GM21381 (cell line): Measurements from ENCODE around the gene LASP1NB.

Experiments used
- ATAC-seq: cut with Tn5 transposase; IDR thresholded peaks from one replicate; pipeline ENCODE4 v1.9.1; 2021; ENCODE audit warnings: mild to moderate bottlenecking, moderate library complexity; ENCODE audit not compliant: unreplicated experiment

LASP1NB gene

DNA sequence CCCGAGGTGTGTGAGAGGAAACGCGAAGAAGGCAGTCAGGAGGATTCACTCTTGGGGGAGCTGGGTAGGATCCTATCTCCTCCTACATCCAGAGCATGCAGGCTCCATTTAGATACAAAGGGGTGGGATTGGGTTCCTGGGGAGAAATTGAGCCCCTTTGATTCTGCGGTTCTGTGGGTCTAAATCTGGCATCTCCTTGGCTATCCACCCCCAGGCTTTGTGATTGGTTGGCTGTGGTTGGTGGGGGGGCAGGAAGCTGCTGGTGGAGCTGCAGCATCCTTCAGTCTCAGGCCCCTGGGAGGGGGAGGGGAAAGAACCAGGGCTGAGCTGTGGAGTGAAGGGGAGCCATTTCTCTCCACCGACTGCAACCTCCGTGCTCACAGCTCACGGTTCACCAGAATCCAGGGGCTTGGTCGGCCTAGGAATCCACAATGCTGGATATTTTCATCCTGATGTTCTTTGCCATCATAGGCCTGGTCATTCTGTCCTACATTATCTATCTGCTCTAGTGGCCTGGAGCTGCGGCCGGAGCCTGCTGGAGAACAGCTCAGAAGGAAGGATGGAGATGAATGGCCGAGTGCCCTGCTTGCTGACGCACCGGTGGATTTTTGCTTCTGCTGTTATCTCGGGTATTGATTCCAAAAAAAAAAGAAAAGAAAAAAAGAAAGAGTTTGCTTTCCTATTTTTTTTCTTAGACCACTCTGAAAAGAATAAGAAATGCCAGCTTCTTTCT is at the start of gene LASP1NB:
Gene LASP1NB, plus strand, starts transcription at position 352 of the 733 bp plus-strand sequence.
- no peak for ATAC-seq

DNA sequence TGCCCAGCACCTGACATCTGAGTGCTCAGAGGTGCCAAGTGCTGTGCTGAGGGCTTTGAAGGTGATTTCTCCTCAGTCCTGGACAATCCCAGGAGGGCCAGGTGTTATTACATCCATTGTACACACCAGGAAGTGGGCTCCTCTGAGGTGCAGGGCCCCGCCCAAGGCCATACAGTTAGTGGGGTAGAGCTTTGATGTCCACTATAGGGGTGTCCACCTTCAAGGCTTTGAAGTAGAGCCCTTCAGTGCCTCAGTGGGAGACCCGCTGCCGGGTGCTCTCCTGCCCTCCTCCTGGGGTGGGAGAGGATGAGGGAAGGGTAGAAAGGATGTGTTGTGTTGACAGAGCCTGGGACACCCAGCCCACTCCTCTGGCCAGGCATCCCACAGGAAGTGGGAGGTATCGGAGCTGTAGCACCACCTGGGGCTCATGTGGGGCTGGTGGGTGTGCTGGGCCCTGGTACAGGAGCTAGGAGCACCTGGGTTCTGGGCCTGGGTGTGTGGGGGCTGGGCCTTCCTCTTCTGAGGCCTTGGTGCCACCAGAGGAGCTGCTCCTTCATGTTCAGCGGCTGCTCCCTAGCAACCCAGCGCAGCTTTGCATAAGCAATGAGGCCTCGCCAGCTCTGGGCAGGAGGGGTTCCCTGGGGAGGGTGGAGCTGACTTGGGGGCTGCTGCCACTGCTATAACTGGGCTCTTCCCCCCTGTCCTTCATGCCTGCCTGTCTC is 48.1 kb upstream of the LASP1NB start:
- no peak for ATAC-seq

DNA sequence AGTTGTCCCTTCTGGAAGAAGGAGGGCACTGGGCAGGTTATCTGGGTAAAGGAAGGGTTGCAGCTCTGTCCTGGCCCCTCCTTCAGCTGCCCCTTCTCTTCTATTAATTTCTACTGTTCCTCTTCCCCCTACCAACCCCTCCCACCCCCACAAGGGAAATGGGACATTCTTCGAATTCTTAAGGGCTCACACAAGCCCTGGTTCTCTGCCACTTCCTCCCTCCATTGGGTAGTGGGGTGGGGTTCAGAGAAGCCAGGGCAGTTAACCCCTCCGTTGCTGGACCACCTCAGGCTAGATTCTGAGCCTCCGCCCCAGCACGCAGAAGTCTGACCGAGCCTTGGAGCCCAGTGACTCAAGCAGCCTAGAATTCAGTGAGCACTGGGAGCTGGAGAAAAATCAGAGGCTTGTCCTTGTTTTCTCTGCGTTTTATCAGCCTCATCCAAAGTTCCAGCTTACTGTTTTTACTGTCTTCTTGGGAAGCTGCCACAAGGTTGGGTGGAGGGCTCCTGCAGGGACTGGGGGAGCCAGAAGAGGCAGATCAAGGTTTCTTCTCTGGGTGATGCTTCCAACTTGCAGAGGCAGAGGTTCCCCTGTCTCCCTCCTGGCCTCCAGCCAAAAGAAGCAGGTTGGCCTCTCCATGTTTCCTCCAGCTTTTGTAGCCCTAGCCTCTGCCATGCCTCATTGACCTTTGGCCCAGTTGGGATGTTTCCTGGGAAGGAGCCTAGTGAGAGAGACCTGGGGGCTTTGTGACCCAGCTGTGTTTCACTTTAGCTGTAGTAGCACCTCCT is 45.3 kb upstream of the LASP1NB start:
- no peak for ATAC-seq

DNA sequence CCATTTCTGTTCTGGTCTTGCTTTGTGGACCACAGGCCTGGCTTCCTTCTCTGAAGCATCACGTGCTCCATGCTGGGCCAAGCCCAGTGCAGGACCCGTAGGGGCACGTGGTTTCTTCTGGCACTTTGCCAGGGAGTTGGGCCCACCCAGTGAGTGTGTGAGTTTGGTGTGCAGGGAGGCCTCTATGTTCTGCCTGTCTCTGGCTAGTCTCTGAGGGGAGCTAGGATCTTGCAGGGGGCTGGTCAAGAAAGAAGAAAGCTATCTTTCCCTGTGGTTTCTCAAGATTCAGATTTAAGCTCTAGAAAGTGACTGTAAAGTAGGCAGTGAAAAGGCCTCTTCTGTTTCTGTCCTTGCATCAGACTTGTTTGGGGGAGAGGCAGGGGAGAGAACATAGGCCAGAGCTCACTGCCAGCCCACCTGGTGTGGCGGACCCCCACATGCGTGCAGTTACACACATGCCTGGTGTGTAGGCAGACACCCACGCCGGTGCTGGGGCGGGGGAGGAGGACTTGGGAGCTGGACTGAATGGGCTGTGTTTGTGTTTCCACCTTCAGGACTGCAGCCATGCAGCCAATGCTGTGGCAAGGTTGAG is 43.7 kb upstream of the LASP1NB start:
- ATAC-seq = no peak

DNA sequence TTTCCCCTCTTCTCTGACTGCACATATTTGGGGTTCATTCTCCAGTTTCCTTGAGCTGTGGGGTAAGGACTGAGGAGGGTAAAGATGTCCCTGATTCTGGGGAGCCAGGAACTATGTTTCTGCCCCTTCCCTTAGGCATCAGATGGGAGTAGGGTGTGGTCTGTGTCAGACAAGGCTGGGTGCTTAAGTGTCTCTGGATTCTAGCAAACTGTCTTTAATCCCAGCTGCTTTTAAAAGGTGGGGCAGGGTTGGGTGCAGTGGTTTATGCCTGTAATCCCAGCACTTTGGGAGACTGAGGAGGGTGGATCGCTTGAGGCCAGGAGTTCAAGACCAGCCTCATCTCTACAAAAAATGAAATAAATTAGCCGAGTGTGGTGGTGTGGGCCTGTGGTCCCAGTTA is 42.5 kb upstream of the LASP1NB start:
- ATAC-seq = no peak

DNA sequence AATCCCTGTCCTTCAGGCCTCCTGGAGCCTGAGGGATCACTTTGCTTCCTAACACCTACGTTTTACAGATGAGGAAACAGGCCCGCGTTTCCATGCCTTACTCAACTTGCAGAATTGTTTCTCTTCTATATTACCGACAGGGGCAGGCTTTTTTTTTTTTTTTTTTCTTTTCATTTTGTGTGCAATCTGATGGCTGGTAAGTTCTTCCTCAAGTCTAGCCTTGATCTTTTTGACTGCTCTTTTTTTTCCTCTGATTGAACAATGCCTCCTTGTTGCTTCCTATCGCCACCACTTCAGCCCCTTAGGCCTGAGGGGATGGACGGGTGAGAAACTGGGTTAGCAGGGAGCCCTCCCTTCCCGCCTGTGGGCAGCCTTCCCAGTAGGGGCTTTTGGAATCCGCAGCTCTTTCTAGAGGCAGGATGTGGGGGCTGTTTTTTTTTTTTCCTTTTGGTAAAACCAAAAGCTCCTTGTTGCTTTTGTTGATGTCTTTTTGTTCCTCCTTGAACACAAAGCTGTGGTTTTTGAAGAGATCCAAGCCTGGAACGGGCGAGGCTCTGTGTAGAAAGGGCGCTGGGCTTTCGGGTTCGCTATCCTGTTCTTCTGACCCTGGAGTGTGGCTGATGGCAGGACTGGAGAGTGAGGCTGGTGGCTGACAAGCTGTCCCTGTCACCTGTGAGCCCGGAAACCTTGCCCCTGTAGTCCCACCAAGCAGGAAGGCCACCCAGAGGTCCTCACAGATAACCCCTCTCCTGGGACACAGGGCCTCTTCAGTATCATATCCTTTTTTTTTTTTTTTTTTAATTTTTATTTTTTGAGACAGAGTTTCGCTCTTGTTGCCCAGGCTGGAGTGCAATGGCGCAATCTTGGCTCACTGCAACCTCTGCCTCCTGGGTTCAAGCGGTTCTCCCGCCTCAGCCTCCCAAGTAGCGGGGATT is 41.6 kb upstream of the LASP1NB start:
- ATAC-seq = no peak

DNA sequence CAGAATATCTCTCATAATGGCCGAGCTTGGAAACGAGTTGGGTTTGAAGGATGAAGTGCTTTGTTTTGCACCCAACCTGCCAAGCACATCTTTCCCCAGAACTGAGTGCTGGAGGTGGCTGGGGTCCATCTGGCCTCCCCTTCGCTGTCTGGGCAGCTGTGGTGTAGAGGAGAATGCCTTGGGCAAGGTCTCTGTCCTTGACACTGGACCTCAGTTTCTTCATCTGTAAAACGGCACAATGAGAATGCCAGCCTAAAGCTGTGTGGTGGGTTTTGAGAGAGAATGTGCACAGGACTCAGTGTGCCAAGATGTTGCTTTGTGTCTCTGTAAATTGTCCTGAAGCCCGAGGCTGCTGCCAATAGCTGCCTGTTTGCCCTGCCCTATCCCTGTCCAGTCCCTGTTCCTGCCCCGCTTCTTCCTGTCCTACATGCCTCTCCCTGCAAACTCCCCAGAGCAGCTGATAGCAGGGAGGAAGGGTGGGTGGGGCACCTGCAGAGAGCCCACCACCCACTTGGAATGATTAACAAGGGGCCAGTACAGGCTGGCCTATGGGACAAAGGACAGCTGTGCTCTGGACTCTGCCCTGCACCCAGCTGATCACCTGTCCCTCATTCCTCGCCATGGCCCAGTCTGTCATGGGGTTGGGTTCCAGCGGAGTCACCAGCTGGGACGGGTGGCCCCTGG is 40.2 kb upstream of the LASP1NB start:
- ATAC-seq = no peak

DNA sequence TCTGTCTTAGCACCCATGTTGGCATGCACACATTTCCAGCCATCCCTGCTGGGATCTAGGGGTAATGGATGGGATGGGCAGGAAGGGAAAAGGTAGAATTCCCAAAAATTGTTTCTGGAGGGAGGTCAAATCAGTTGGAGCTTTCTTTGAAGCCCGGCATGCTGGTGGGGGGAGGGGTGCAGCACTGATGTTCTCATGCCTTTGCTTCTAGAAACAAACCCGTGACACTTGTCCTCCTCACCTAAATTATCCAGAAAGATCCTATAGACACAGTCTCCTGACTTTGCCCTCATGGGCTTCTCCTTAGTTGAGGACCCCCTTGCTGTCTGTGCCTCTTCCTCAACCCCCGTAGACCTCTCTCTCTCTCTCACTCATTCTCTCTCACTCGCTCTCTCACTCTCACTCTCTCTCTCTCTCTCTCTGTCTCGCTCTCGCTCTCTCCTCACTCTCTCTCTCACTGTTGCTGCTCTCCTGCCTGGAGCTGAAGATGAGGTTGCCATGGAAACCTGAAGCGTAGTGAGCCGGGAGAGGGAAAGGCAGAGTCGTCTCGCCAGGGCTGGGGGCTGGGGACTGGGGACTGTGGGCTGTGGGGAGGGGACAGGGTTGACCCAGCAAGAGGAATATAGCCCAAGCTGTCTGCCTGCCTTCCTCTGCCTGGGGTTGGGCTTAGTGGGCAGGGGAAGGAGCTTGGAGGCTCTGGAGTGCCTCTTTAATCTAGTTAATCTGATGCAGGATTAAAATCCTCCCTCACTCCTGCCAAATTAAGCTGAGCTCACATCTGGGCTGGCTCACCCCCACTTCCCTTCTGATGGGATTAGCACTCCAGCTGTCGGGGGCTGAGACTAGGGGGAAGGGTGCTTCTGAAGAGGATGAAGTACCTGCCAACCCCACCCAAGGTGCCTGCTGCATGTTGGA is 39.4 kb upstream of the LASP1NB start:
- no peak for ATAC-seq

DNA sequence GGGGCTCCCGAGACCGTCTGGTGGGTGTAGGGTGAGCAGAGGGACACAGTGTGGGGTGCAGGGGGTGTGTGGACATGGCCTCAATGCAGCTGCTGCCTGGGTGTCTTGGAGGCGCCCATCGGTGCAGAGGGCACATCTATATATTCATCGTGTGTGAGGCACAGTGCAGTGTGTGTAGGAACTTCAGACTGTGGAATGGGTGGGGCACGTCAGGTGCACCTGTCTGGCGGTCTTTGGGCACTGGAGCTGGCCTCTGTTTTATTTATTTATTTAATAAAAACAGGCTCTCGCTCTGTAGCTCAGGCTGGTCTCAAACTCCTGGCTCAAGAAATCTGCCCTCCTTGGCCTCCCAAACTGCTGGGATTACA is 38.8 kb upstream of the LASP1NB start:
- no peak for ATAC-seq

DNA sequence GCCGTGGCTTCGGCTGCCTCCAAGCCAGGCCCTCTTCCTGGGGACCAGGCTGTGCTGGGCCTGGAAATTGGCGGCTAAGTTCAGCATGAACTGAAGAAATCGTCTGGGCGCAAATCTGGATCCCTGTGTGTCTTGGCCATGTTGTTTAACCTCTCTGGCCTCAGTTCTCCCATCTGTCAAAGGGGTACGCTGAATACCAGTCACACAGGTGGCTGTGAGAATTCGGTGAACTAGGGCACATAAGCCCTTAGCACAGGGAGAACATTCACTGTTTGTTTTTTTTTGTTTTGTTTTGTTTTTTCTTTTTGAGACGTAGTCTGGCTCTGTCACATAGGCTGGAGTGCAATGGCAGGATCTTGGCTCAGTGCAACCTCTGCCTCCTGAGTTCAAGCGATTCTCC is 36.6 kb upstream of the LASP1NB start:
- ATAC-seq = no peak

DNA sequence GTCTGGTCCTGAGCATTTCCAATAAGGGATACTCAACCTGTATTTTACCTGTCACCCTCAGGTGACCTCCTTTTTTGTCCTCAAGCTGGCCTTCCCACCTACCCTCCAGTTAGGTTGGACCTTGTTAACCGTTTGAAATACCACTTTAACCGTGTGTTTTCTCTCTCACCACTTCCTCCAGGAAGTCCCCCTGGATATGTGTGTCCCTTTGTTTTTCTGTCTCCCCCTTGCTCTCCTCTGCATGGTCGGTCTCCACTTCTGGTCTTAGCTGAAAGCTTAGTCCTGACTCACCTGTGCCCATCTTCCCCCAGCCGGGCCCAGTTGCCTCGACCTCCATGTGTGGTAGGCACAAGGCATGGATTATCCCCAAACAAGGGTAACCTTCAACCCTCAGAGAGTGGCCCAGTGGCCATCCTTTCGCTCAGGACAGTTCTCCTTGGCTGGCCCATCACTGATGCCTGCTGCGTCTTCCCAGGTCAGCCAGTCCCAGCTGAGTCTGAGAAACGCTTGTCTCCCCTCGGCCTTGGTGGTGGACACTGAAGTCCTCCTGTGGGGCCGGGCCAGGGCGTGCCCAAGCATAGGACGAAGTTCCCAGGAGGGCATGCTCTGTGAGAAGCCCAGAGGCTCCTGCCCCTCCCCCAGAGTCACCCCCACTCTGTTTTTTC is 35.5 kb upstream of the LASP1NB start:
- no peak for ATAC-seq

DNA sequence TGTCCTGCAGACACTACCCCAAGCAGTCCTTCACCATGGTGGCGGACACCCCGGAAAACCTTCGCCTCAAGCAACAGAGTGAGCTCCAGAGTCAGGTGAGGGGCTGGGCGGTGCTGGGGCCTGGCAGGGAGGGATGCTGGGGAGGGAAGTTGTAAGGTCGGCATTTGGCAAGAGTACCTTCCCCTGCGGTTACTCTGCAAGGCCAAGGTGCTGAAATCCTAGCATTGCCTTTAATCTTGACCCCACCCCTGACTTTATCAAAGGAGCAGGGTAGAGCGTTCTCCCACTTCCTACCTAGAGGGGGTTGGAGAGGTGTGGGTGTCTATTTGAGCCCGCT is 35.0 kb upstream of the LASP1NB start:
- no peak for ATAC-seq

DNA sequence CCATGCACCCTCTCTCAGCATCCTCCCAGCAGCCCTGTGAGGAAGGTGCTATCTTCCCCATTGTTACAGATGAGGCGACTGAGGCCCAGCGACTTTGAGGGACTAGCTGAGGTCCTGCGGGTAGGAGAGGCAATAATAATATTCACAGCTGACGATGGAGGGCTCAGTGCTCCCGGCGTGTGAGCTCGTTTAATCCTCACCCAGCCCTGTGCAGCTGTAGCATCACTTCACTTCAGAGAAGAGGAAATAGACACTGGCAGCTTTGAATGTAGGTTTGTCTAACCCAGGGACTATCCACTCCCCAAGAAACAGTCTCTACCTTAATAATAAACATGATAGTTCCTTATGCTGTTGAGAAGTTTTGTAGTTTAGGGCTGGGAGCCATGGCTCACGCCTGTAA is 34.0 kb upstream of the LASP1NB start:
- no peak for ATAC-seq

DNA sequence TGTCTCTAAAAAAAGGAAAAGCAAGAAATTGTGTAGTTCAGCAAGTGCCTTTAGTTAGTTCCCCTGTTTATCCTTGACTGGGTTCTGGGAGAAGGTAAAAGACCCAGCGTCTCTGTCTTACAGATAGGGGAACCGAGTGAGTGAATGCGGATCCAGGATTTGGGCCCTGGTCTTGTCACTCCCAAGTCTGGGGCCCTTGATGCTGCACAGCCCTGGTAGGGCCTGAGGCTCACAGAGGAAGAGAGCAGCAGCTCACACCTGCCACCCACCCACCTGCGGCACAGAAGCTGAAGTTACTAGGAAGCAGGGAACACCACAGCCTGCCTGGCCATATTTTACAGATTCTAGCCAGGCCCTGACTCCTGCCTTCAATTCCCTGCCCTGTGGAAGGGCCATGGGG is 33.3 kb upstream of the LASP1NB start:
- ATAC-seq = no peak

DNA sequence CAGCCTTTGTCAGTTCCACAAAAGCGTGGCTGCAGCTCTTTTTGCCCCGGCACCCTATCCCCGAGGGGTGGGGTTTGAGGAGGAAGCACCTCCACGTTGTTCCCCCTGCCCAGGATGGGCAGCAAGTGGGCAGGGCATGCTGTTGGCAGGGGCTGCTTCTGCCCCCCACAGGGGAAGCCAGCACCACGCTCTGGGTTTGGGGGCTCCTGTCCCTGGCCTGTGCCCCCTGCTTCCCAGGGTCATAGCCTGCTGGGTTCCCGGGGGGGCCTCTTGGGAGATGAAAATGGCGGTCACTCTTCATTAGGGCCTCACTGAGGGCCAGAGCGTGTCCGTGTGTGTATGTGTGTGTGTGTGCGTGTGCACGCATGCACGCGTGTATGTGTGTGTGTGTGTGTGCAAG is 32.8 kb upstream of the LASP1NB start:
- ATAC-seq = no peak

DNA sequence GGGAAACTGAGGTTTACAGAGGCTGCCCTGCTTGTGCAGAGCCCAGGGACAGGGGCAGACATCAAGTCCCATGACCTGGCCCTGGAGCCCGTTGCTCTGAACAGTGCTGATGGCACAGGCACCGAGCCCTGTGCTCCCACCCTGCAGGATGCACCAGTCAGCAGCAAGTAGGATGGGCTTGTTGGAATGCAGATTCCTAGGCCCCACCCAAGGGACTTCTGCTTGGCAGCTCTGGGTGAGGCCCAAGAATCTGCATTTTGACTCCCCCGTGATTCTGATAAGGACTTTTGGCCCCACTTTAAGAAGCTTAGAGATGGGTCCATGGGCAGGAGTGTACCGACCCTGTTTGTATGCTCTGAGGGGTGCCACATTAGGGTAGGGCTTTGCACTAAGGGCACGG is 32.3 kb upstream of the LASP1NB start:
- no peak for ATAC-seq

DNA sequence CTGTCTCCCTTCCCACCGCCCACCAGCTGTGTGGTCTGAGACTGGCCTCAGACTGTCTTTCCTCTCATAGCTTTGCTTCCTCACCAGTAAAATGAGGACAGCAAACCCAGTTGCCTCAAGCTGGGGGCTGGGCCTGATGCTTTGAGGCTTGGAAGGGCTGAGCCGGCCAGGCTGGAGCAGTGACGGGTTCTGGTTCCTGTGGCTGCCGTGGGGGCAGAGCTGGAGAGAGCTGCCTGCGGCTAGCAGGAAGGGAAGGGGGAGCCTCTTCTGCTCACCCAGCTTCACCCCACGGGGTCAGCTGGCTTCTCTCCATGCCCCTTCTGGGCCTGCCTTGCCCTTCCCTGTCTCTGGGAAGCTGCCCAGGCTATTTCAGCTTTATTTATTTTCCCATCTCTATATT is 31.8 kb upstream of the LASP1NB start:
- ATAC-seq = no peak

DNA sequence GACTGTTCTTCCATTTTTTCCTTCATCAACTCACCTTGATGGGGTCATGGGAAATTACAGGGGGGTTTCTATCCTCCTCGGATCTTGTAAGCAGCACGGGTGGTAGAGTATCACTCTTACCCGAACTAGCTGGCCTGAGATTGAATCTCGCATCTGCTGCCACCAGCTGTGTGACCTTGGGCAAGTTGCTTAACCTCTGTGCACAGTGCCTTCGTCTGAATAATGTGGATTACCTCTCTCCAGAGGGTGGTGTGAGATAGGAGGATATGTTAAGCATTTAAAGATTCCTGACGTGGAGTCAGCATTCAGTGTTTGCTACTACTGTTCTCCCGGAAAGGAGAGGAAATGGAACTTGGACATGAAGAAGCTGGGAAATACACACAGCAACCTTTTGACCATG is 31.1 kb upstream of the LASP1NB start:
- no peak for ATAC-seq
